ENCODE measurements around the gene HIP1. TPM values are rescaled to one million over a fixed set of nuclear protein-coding genes. Genes with fewer than 3 reads are reported as not detected.
"Not testable (repeated sequence)": the region's sequence is repeated elsewhere in the genome, so short reads cannot be mapped to it uniquely, and the experiment has no call there.

The HIP1 gene
- total and polyA plus RNA-seq, 5 experiments from 2014 or later: 0.13 to 2.1 (median 1.6) TPM

DNA sequence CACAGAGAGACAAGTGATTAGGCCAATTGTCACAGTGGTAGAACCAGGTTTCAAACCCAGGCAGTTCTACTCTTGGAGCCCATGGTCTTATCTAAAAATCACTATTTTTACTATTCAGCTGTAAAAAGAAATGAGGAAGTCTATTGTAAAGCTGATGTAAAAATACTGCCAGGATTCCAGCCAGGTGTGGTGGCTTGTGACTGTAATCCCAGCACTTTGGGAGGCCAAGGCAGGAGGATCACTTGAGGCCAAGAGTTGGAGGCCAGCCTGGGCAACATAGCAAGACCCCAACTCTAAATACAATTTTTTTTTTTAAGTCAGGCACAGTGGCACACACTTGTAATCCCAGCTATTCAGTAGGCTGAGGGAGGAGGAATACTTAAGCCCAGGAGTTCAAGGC is 40.4 kb downstream of the HIP1 start:
- ATAC-seq (no peak), DNase-seq (no peak)
- Mint-ChIP-seq H3K36me3 (no peaks in the 10 kb centered on the region), H3K9me3 (no peaks in the 10 kb centered on the region), H3K27ac (no peak overlapping the region), H3K4me3 (no peak overlapping the region), H3K27me3 (peaks cover 0 to under 1% (median 0%) of the 10 kb centered on the region in 5 donors), H3K4me1 (peaks cover 0 to 10% (median under 1%) of the 10 kb centered on the region in 4 donors)
- POLR2A ChIA-PET: no interaction called here

GRCh38 chr7:75696263-75697037 is 42.3 kb downstream of the HIP1 start:
- H3K4me1 Mint-ChIP-seq: peaks cover 0 to 17% (median under 1%) of the 10 kb centered on the region in 4 donors
- ATAC-seq: no peak
- no peaks in the 10 kb centered on the region for H3K36me3 Mint-ChIP-seq
- DNase-seq: no peak
- no peak overlapping the region for H3K27ac Mint-ChIP-seq
- POLR2A ChIA-PET: no interaction called here
- no peaks in the 10 kb centered on the region for H3K9me3 Mint-ChIP-seq
- H3K27me3 Mint-ChIP-seq: peaks cover 0 to 3% (median 0%) of the 10 kb centered on the region in 5 donors
- H3K4me3 Mint-ChIP-seq: no peak overlapping the region

- H3K9me3 Mint-ChIP-seq: no peaks in the 10 kb centered on the region
- no peak for DNase-seq
- no peak overlapping the region for H3K4me3 Mint-ChIP-seq
- peaks cover 0 to 3% (median 0%) of the 10 kb centered on the region in 5 donors for H3K27me3 Mint-ChIP-seq
- H3K36me3 Mint-ChIP-seq: no peaks in the 10 kb centered on the region
- no peak for ATAC-seq
- POLR2A ChIA-PET: no interaction called here
- no peak overlapping the region for H3K27ac Mint-ChIP-seq
- H3K4me1 Mint-ChIP-seq: peaks cover 0 to 24% (median under 1%) of the 10 kb centered on the region in 4 donors
Observed at GRCh38 chr7:75694638-75695399, 43.9 kb downstream of the HIP1 start.

DNA sequence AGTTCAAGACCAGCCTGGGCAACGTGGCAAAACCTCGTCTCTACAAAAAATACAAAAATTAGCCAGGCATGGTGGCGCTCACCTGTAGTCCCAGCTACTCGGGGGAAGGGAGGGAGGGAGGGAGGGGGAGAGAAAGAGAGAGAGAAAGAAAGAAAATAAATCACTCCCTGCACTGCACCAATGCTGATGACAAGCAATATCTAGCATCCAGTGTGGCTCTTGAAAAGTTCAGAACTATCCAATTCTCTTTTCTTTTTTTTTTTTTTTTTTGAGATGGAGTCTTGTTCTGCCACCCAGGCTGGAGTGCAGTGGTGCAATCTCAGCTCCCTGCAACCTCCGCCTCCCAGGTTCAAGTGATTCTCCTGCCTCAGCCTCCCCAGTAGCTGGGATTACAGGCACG is 45.1 kb downstream of the HIP1 start:
- H3K27ac Mint-ChIP-seq, POLR2A ChIA-PET, H3K36me3 Mint-ChIP-seq, ATAC-seq, H3K27me3 Mint-ChIP-seq, H3K9me3 Mint-ChIP-seq, H3K4me3 Mint-ChIP-seq, DNase-seq: not testable (repeated sequence)
- H3K4me1 Mint-ChIP-seq: peaks cover 0 to 30% (median under 1%) of the 10 kb centered on the region in 4 donors

- Mint-ChIP-seq H3K36me3 (no peaks in the 10 kb centered on the region), H3K27ac (no peak overlapping the region), H3K9me3 (no peaks in the 10 kb centered on the region), H3K4me1 (peaks cover 0 to 35% (median 2%) of the 10 kb centered on the region in 4 donors), H3K4me3 (no peak overlapping the region), H3K27me3 (peaks cover 0 to 18% (median 15%) of the 10 kb centered on the region in 5 donors)
- ATAC-seq (no peak), DNase-seq (no peak)
- POLR2A ChIA-PET: no interaction called here
Observed at GRCh38 chr7:75691793-75692543, 46.8 kb downstream of the HIP1 start.

DNA sequence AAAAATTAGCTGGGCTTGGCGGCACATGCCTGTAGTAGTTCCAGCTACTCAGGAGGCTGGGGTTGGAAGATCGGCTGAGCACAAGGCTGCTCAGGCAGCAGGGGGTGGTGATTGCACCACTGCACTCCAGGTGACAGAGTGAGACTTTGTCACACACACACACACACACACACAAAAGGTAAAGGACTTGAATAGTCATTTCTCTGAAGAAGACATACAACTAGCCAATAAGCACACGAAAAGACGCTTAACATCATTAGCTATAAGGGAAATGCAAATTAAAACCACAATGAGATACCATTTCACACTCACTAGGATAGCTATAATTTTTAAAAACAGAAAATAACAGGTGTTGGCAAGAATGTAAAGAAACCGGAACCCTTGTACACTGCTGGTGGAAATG is 48.6 kb downstream of the HIP1 start:
- no peak overlapping the region for H3K4me3 Mint-ChIP-seq
- POLR2A ChIA-PET: no interaction called here
- H3K36me3 Mint-ChIP-seq: no peaks in the 10 kb centered on the region
- H3K9me3 Mint-ChIP-seq: no peaks in the 10 kb centered on the region
- no peak for DNase-seq
- peaks cover 0 to 37% (median 2%) of the 10 kb centered on the region in 4 donors for H3K4me1 Mint-ChIP-seq
- no peak overlapping the region for H3K27ac Mint-ChIP-seq
- peaks cover 0 to 18% (median 16%) of the 10 kb centered on the region in 5 donors for H3K27me3 Mint-ChIP-seq
- ATAC-seq: no peak

DNA sequence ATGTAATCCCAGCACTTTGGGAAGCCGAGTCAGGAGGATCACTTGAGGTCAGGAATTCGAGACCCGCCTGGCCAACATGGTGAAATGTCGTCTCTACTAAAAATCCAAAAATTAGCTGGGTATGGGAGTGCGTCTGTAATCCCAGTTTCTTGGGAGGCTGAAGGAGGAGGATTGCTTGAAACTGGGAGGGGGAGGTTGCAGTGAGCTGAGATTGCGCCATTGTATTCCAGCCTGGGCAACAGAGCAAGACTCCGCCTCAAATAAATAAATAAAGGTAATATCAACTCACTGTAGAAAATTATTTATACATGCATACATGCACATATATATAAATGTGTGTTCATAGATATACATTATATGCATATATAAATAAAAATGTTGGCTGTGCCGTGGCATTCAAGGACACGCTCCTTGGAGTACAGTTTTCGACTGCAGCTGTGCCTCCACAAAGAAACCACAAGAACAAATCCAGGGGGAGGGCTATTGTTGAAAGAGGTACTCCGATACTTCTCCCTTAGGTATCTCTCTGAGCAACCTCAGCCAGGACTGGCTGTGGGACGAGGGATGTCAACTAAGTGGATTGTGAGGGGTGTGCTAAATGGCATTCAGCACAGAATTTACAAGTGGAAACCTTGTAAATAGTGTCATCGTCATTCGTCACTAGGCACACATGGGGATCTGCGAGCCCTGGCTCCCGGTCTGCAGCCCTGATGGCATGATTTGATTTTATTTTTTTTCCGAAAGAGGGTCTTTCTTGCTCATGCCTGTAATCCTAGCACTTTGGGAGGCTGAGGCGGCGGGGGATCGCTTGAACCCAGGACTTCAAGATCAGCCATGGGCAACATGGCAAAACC is 49.3 kb downstream of the HIP1 start:
- no peak overlapping the region for H3K4me3 Mint-ChIP-seq
- H3K36me3 Mint-ChIP-seq: no peaks in the 10 kb centered on the region
- H3K27ac Mint-ChIP-seq: no peak overlapping the region
- H3K27me3 Mint-ChIP-seq: peaks cover 0 to 18% (median 16%) of the 10 kb centered on the region in 5 donors
- no peak for ATAC-seq
- POLR2A ChIA-PET: interaction anchor here (0.6 kb wide), 1 partner anchor 44 kb away, joined by 3 read pairs; no protein-coding TSS in a partner anchor
- no peaks in the 10 kb centered on the region for H3K9me3 Mint-ChIP-seq
- DNase-seq: no peak
- H3K4me1 Mint-ChIP-seq: peaks cover 0 to 37% (median 2%) of the 10 kb centered on the region in 4 donors

DNA sequence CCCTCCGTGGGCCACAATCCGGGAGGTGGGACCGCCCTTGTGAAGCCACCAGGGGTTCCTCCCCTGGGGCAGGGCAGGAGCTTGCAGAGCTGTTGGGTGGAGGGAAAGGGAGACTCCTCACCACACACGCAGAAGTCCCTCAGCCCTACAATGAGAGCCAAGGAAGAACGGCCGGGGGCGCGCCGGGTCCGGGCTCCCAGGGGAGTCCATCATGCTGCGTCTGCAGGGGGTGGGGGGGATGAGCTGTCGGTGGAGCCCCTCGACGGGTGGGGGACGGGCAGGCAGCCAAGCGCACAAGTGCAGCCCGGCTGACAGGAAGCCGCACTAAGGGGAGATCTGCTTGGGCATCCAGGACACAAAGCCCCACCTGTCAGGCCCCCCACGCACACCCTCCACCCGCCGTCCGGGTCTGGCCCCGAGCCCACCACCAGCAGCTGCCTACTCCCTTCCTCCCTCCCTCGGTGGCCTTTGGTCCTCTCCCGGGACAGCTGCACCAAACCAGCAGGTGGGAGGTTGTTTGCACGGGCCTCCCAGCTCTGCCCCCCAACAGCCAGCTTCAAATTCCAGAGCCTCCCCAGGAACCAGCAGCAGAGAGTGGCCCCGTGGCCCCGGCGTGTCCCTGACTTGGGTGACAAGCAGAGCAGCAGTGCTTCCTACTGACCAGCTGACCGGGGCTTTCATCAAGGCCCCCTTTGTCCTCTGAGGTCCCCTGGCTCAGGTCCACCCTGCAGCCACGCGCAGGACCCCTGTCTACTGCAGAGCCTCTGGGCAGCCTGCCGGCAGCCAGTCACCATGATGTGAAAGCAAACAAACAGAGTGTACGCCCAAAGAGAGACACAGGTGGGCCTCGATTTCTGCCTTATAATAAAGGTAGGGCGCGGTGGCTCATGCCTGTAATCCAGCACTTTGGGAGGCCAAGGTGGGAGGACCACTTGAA is 50.3 kb downstream of the HIP1 start:
- Mint-ChIP-seq H3K36me3 (no peaks in the 10 kb centered on the region), H3K27ac (peak overlapping the region in 1 of 10 donors; percentile 54), H3K27me3 (peaks cover 0 to 18% (median 16%) of the 10 kb centered on the region in 5 donors), H3K9me3 (no peaks in the 10 kb centered on the region), H3K4me1 (peaks cover 0 to 37% (median under 1%) of the 10 kb centered on the region in 4 donors), H3K4me3 (peak overlapping the region in 1 of 10 donors; percentile 32)
- POLR2A ChIA-PET: no interaction called here
- ATAC-seq: no peak
- DNase-seq: peak in 1 of 10 donors; percentile 7

DNA sequence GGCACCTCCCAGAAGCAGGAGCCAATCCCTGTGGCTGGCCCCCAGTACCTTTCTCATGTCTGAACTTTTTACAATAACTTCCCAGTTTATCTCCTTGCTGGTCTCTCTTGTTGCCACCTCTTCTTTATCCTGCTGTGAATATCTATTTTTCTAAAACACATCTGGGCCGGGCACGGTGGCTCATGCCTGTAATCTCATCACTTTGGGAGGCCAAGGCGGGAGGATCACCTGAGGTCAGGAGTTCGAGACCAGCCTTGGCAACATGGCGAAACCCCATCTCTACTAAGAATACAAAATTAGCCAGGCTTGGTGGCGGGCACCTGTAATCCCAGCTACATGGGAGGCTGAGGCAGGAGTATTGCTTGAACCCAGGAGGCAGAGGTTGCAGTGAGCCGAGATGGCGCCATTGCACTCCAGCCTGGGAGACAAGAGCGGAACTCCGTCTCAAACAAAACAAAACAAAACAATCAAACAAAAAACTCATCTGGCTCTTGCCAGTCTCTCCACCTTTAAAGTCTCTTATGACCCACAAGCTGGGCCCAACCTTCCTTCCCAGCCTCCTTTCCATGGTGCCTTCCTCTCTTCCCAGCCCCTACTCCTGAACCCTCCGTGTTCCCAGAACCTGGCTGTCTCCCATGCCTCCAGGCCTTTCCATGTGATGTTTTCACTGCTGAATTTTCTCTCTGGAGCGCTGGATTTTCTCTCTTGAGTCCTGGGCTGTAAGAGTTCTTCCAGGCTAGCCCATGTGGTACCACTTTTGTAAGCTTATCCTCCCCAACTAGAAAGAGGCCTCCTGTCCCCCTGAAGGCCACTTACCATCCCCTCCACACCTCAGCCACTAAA is 51.3 kb downstream of the HIP1 start:
- Mint-ChIP-seq H3K27me3 (peaks cover 0 to 18% (median 13%) of the 10 kb centered on the region in 5 donors), H3K36me3 (no peaks in the 10 kb centered on the region), H3K4me1 (peaks cover 0 to 29% (median under 1%) of the 10 kb centered on the region in 4 donors), H3K27ac (peak overlapping the region in 1 of 10 donors; percentile 54), H3K4me3 (no peak overlapping the region), H3K9me3 (no peaks in the 10 kb centered on the region)
- POLR2A ChIA-PET: no interaction called here
- ATAC-seq: no peak
- DNase-seq: no peak

DNA sequence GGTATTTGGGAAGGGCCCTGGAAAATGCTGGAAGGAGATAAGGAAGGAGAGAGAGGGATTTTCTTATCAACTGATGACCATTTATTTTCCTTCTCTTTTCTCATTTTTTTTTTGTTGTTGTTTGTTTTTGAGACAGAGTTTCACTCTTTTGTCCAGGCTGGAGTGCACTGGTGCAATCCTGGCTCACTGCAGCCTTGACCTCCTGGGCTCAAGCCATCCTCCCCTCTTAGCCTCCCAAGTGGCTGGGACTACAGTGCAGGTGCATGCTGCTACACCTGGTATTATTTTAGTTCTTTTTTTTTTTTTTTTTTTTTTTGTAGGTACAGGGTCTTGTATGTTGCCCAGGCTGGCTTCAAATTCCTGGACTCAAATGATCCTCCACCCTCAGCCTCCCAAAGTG is 52.2 kb downstream of the HIP1 start:
- H3K9me3 Mint-ChIP-seq: no peaks in the 10 kb centered on the region
- ATAC-seq (no peak), DNase-seq (no peak)
- peaks cover 0 to 18% (median 13%) of the 10 kb centered on the region in 5 donors for H3K27me3 Mint-ChIP-seq
- POLR2A ChIA-PET: no interaction called here
- H3K36me3 Mint-ChIP-seq: no peaks in the 10 kb centered on the region
- peak overlapping the region in 1 of 10 donors; percentile 79 for H3K27ac Mint-ChIP-seq
- H3K4me1 Mint-ChIP-seq: peaks cover 0 to 29% (median under 1%) of the 10 kb centered on the region in 4 donors
- no peak overlapping the region for H3K4me3 Mint-ChIP-seq

All from naive thymus-derived CD8-positive, alpha-beta T cell (primary cell).